HepG2 (cell line): ENCODE measurements around the gene RAB11FIP2. TPM values are rescaled to one million over a fixed set of nuclear protein-coding genes. Genes with fewer than 3 reads are reported as not detected.

Source experiments
- ATAC-seq: fragments of 200-7000 bp; cut with Tn5 transposase; 3 replicates; pipeline ENCODE4 v1.9.1; 2020; ENCODE audit warnings: mild to moderate bottlenecking, moderate library complexity
- BruUV-seq: library from RNA; stranded (reverse); fragments of 400-500 nt; replicated peaks from 2 replicates; lab custom pipeline; 2021; lab: Mats Ljungman, UMichigan
- CTCF ChIA-PET: fragments of 300-600 bp; formaldehyde crosslinking; extraction: SDS; loops from one replicate; lab custom pipeline; 2021; ENCODE audit warnings: low total read pairs, inconsistent platforms, low intra/inter-chr PET ratio; lab: Yijun Ruan, JAX
- POLR2A ChIA-PET: fragments of 350-600 bp; sonication (Branson Sonifier 250); formaldehyde crosslinking; loops from one replicate; lab custom pipeline; 2020; ENCODE audit warnings: antibody characterized with exemption, inconsistent platforms; lab: Yijun Ruan, JAX
- DNase-seq: peaks from one replicate; pipeline ENCODE4 v3.0.0-alpha.2; 2015; ENCODE audit warnings: low spot score
- FAIRE-seq: peaks from 3 replicates; lab custom pipeline; 2011; peaks lifted over from hg19 to GRCh38; lab: Jason Lieb, UNC
- H2AFZ ChIP-seq: one replicate; pipeline ENCODE4 v1.6.1; 2011; ENCODE audit warnings: low read length, inconsistent platforms
- H3K27ac ChIP-seq: fragments of 300-600 bp; 3 replicates; pipeline ENCODE4 v1.8.0; 2011; ENCODE audit warnings: mixed run types, mild to moderate bottlenecking, mixed read lengths, low read length, inconsistent platforms; ENCODE audit not compliant: insufficient read depth; ENCODE audit errors: extremely low read length
- H3K27me3 ChIP-seq, 2 experiments: fragments of 200-600 bp in 1 of 2; 2 replicates in 1 of 2; 3 replicates in 1 of 2; pipeline versions ENCODE4 v1.6.0 to v1.8.0; 2011; ENCODE audit warnings: low read length in 2 of 2, mild to moderate bottlenecking in 2 of 2, moderate library complexity in 2 of 2, inconsistent platforms in 1 of 2; ENCODE audit not compliant: insufficient read depth in 2 of 2, control insufficient read depth in 1 of 2
- H3K36me3 ChIP-seq, 2 experiments: fragments of 200-600 bp in 1 of 2; replicated peaks in 1 of 2; 2 replicates in 1 of 2; 3 replicates in 1 of 2; pipeline versions ENCODE4 v1.5.1 to v1.8.0; 2011; ENCODE audit warnings: low read length in 2 of 2, inconsistent platforms in 1 of 2; ENCODE audit not compliant: insufficient read depth in 2 of 2, control insufficient read depth in 1 of 2
- H3K4me1 ChIP-seq: 2 replicates; pipeline ENCODE4 v1.5.1; 2012; ENCODE audit warnings: low read length, inconsistent platforms; ENCODE audit not compliant: insufficient read depth
- H3K4me2 ChIP-seq: 2 replicates; pipeline ENCODE4 v1.6.0; 2011; ENCODE audit warnings: low read depth, low read length, inconsistent platforms
- H3K4me3 ChIP-seq, 3 experiments: fragments of 200-600 bp in 1 of 3; sonication (generic), shearing (Covaris generic) in 1 of 3; replicated peaks in 1 of 3; 2 replicates each; pipeline ENCODE4 v1.5.1; 2011 to 2016; ENCODE audit warnings: low read length in 3 of 3, inconsistent platforms in 2 of 3, low read depth in 2 of 3, mild to moderate bottlenecking in 2 of 3, control low read depth in 1 of 3, mixed read lengths in 1 of 3; ENCODE audit not compliant: insufficient read depth in 1 of 3
- H3K79me2 ChIP-seq: one replicate; pipeline ENCODE4 v1.6.1; 2011; ENCODE audit warnings: low read length, inconsistent platforms; ENCODE audit not compliant: insufficient read depth
- H3K9ac ChIP-seq: 2 replicates; pipeline ENCODE4 v1.6.0; 2011; ENCODE audit warnings: mild to moderate bottlenecking, low read depth, low read length, inconsistent platforms; ENCODE audit not compliant: insufficient read depth
- H3K9me3 ChIP-seq: 2 replicates; pipeline ENCODE4 v1.5.1; 2012; ENCODE audit warnings: mild to moderate bottlenecking, low read length
- H4K20me1 ChIP-seq: 2 replicates; pipeline ENCODE4 v1.6.0; 2011; ENCODE audit warnings: inconsistent platforms, mild to moderate bottlenecking, low read length, moderate library complexity; ENCODE audit not compliant: insufficient read depth
- ARHGAP35 ChIP-seq: sonication (generic); formaldehyde crosslinking; IDR thresholded peaks from 2 replicates; pipeline ENCODE4 v1.9.0; 2022; ENCODE audit warnings: mild to moderate bottlenecking, inconsistent platforms, moderate library complexity, missing genetic modification reagents, borderline replicate concordance
- GABPA ChIP-seq, 2 experiments: IDR thresholded peaks; 2 replicates each; pipeline ENCODE4 v1.6.1; 2011 to 2016; ENCODE audit warnings: low read depth in 2 of 2, low read length in 1 of 2, missing biosample characterization in 1 of 2, missing genetic modification characterization in 1 of 2
- GLMP ChIP-seq: sonication (generic); formaldehyde crosslinking; IDR thresholded peaks from 2 replicates; pipeline ENCODE4 v1.9.0; 2021; ENCODE audit warnings: missing genetic modification reagents, mild to moderate bottlenecking, borderline replicate concordance
- MIER2 ChIP-seq: IDR thresholded peaks from 2 replicates; pipeline ENCODE4 v1.6.1; 2016; ENCODE audit warnings: missing biosample characterization, missing genetic modification reagents
- MYC ChIP-seq: sonication (generic); formaldehyde crosslinking; IDR thresholded peaks from 2 replicates; pipeline ENCODE4 v1.9.0; 2021; ENCODE audit warnings: missing genetic modification reagents, borderline replicate concordance
- RARG ChIP-seq: sonication (generic); formaldehyde crosslinking; IDR thresholded peaks from 2 replicates; pipeline ENCODE4 v1.4.0; 2020; ENCODE audit warnings: low read depth, mild to moderate bottlenecking, missing genetic modification reagents
- U2AF1 ChIP-seq: fragments of 200-400 bp; formaldehyde crosslinking; optimal IDR thresholded peaks from 2 replicates; pipeline ENCODE3; 2017; ENCODE audit warnings: mild to moderate bottlenecking, low read depth, low read length
- ZNF430 ChIP-seq: sonication (generic); formaldehyde crosslinking; IDR thresholded peaks from 2 replicates; pipeline ENCODE4 v1.9.0; 2021; ENCODE audit warnings: mild to moderate bottlenecking, missing genetic modification reagents
- ZNF674 ChIP-seq: sonication (generic); formaldehyde crosslinking; IDR thresholded peaks from 2 replicates; pipeline ENCODE4 v1.5.0; 2020; ENCODE audit warnings: low read depth, mild to moderate bottlenecking, missing genetic modification reagents
- ZNF703 ChIP-seq: sonication (generic); formaldehyde crosslinking; IDR thresholded peaks from 2 replicates; pipeline ENCODE4 v1.5.1; 2020; ENCODE audit warnings: missing genetic modification reagents, mild to moderate bottlenecking, moderate library complexity, borderline replicate concordance
- ZNF841 ChIP-seq: sonication (generic); formaldehyde crosslinking; IDR thresholded peaks from 2 replicates; pipeline ENCODE4 v1.8.1; 2023; ENCODE audit warnings: missing genetic modification reagents, borderline replicate concordance
- WGBS: methylation state at CpG from one replicate; pipeline ENCODE4 v1.1.6; 2017; ENCODE audit warnings: low lambda C conversion rate; 5-methylcytosine and 5-hydroxymethylcytosine counted together
- in situ Hi-C: cut with HindIII; loops from 2 replicates; pipeline ENCODE4 v1.10.0; 2017; ENCODE audit warnings: low pct_unique_long_range_greater_than_20kb; ENCODE audit not compliant: extremely low pct_ligation_motif_present
- intact Hi-C: fragments of 100-400 bp; cut with micrococcal nuclease; formaldehyde crosslinking; loops from one replicate; pipeline ENCODE4 v1.10.0; 2022; ENCODE audit not compliant: unreplicated experiment
- polyA plus RNA-seq, 8 experiments: library from polyadenylated mRNA; depleted of rRNA in 3 of 8; stranded (reverse) in 7 of 8; unstranded in 1 of 8; fragments of >200 nt; fragmentation: Illumina TruSeq in 4 of 8; extraction: Trizol in 4 of 8; gene quantifications; 2 replicates each; pipeline versions ENCODE4 v1.2.1 to v1.2.3, GENCODE V29; 2011 to 2016; ENCODE audit warnings: low read depth in 4 of 8, missing spikeins in 1 of 8, mixed read lengths in 1 of 8; ENCODE audit not compliant: insufficient read depth in 1 of 8
- total RNA-seq, 5 experiments: library from RNA; depleted of rRNA; stranded (reverse); fragments of >200 nt; fragmentation: Illumina TruSeq; extraction: Trizol; gene quantifications; 2 replicates each; pipeline ENCODE4 v1.2.3, GENCODE V29; 2016; ENCODE audit warnings: low read depth in 1 of 5
- TF ChIP-seq, protein P1 (sequence below): fragments of 450-650 bp; IDR thresholded peaks from 2 replicates; pipeline ENCODE4 v1.6.1; 2016

Gene RAB11FIP2
- total and polyA plus RNA-seq, 2 of the 13 experiments (the other 11 are each of a cell fraction or from before 2014, with no cell fraction given) = 4.7 to 13.0 TPM

DNA sequence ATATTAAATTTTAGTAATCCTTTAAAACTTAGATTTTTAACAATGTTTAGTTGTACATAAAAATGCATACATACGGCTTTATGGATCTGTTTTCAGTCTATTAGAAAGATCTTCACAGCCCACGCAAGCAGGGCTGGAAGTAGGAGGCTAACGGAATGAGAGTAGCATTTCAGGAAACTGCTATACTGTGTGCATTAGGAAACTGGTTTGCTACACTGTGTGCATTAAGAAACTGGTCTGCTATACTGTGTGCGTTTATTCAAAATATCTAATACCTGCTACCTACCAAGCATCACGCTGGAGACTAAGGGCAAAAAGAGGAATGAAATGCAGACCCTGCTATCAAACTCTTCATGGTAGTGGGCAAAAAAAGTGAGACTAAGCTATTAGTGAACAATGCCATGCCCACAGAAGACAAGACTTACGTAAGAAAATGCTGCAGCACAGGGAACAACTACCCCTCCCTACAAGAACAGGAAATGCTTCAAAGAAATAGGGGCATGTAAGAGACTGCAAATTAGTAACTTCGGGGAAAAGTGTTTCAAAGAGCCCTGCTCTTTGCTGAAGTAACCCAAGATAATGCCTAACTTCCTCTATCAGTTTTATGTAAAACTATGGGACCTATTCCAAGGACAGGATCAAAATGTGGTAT lies 11.3 kb downstream of the RAB11FIP2 start:
- no peak overlapping the region for H2AFZ ChIP-seq
- TF ChIP-seq GLMP (no peak), ZNF674 (no peak), ZNF703 (CRISPR knock-in tag) (no peak), GABPA (IDR thresholded peaks at IDR 0.05; ENCODE audit: low read depth, low read length) (no peak), GABPA (CRISPR knock-in tag; IDR thresholded peaks at IDR 0.05; ENCODE audit: low read depth) (no peak), RARG (no peak), ZNF430 (CRISPR knock-in tag) (no peak), ZNF841 (CRISPR knock-in tag) (no peak), U2AF1 (no peak), ARHGAP35 (CRISPR knock-in tag) (no peak), MIER2 (CRISPR knock-in tag) (no peak), MYC (CRISPR knock-in tag) (no peak)
- TF ChIP-seq, protein P1, sequence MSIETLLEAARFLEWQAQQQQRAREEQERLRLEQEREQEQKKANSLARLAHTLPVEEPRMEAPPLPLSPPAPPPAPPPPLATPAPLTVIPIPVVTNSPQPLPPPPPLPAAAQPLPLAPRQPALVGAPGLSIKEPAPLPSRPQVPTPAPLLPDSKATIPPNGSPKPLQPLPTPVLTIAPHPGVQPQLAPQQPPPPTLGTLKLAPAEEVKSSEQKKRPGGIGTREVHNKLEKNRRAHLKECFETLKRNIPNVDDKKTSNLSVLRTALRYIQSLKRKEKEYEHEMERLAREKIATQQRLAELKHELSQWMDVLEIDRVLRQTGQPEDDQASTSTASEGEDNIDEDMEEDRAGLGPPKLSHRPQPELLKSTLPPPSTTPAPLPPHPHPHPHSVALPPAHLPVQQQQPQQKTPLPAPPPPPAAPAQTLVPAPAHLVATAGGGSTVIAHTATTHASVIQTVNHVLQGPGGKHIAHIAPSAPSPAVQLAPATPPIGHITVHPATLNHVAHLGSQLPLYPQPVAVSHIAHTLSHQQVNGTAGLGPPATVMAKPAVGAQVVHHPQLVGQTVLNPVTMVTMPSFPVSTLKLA = no peak
- TF ChIP-seq, all 625 proteins: peak for 0
- H3K79me2 ChIP-seq = no peaks in the 10 kb centered on the region
- H3K9me3 ChIP-seq = no peaks in the 10 kb centered on the region
- H3K27me3 ChIP-seq = no peaks in the 10 kb centered on the region
- H3K9ac ChIP-seq = no peak overlapping the region
- BruUV-seq = no TSS peak
- FAIRE-seq (no peak), ATAC-seq (no peak), DNase-seq (no peak)
- H3K27ac ChIP-seq = no peak overlapping the region
- H4K20me1 ChIP-seq = no peaks in the 10 kb centered on the region
- ChIA-PET CTCF (no interaction called here), POLR2A (no interaction called here)
- intact Hi-C loops = no loop called here
- peaks cover 0 to 4% of the 10 kb centered on the region in 2 experiments; a peak in 2 of 5 replicates for H3K36me3 ChIP-seq
- no peak overlapping the region for H3K4me3 ChIP-seq
- no peaks in the 10 kb centered on the region for H3K4me1 ChIP-seq
- WGBS = 94% methylated on average over 7 of the region's 7 CpGs
- no peak overlapping the region for H3K4me2 ChIP-seq
- in situ Hi-C loops = no loop called here
